Karpas-422 (cell line): ENCODE measurements around the gene CNIH2. TPM values are rescaled to one million over a fixed set of nuclear protein-coding genes. Genes with fewer than 3 reads are reported as not detected.

Source experiments
- DNase-seq: peaks from one replicate; pipeline ENCODE4 v3.0.0-alpha.2; 2015
- H2AFZ ChIP-seq: fragments of 200-600 bp; sonication (generic); 2 replicates; pipeline ENCODE4 v1.6.1; 2014; ENCODE audit warnings: antibody characterized with exemption, low read length, mixed read lengths
- H3K27ac ChIP-seq: fragments of 200-600 bp; sonication (generic); 2 replicates; pipeline ENCODE4 v1.5.1; 2014; ENCODE audit warnings: mild to moderate bottlenecking, low read length, moderate library complexity
- H3K27me3 ChIP-seq: fragments of 200-600 bp; sonication (generic); 2 replicates; pipeline ENCODE4 v1.6.1; 2014; ENCODE audit warnings: low read length, mixed read lengths
- H3K36me3 ChIP-seq: fragments of 200-600 bp; sonication (generic); 2 replicates; pipeline ENCODE4 v1.6.1; 2014; ENCODE audit warnings: low read length, mixed read lengths; ENCODE audit not compliant: insufficient read depth
- H3K4me1 ChIP-seq: fragments of 200-600 bp; sonication (generic); 2 replicates; pipeline ENCODE4 v1.6.1; 2014; ENCODE audit warnings: mild to moderate bottlenecking, low read length, mixed read lengths
- H3K4me2 ChIP-seq: fragments of 200-600 bp; sonication (generic); 2 replicates; pipeline ENCODE4 v1.6.1; 2014; ENCODE audit warnings: low read length, low read depth, mild to moderate bottlenecking; ENCODE audit not compliant: poor library complexity, severe bottlenecking
- H3K4me3 ChIP-seq: fragments of 200-600 bp; sonication (generic); 2 replicates; pipeline ENCODE4 v1.5.1; 2014; ENCODE audit warnings: mild to moderate bottlenecking, antibody characterized with exemption, low read length, mixed read lengths
- H3K79me2 ChIP-seq: fragments of 200-600 bp; sonication (generic); 2 replicates; pipeline ENCODE4 v1.6.1; 2014; ENCODE audit warnings: mild to moderate bottlenecking, low read length, mixed read lengths
- H3K9ac ChIP-seq: fragments of 200-600 bp; sonication (generic); 2 replicates; pipeline ENCODE4 v1.6.0; 2014; ENCODE audit warnings: low read length
- H3K9me2 ChIP-seq: fragments of 200-600 bp; sonication (generic), shearing (Covaris generic); replicated peaks from 2 replicates; pipeline ENCODE4 v1.6.0; 2014; ENCODE audit warnings: mild to moderate bottlenecking, low read length, moderate library complexity; ENCODE audit not compliant: insufficient read depth
- H3K9me3 ChIP-seq: fragments of 300-700, 200-600 bp; sonication (generic); 2 replicates; pipeline ENCODE4 v1.6.1; 2014; ENCODE audit warnings: low read length, mixed read lengths
- H4K20me1 ChIP-seq: fragments of 200-600 bp; sonication (generic); 2 replicates; pipeline ENCODE4 v1.6.1; 2014; ENCODE audit warnings: mild to moderate bottlenecking, antibody characterized with exemption, low read length, low read depth; ENCODE audit not compliant: insufficient read depth
- total RNA-seq: library from RNA; depleted of rRNA; stranded (reverse); fragments of >200 nt; shearing (Covaris generic); gene quantifications from 2 replicates; pipeline ENCODE4 v1.2.3, GENCODE V29; 2014; ENCODE audit warnings: low replicate concordance

The CNIH2 gene
- total RNA-seq, 1 experiment from 2014 or later = 0.34 TPM

- Histone ChIP-seq H2AFZ (no peak within 1 kb of the TSS), H3K79me2 (peaks cover 15% of the 10 kb centered on the region), H3K27me3 (no peaks in the 10 kb centered on the region), H3K9me3 (no peaks in the 10 kb centered on the region), H3K27ac (no peak within 1 kb of the TSS), H3K4me2 (no peak within 1 kb of the TSS), H3K4me3 (no peak within 1 kb of the TSS), H3K36me3 (no peaks in the 10 kb centered on the region), H4K20me1 (0 out of 2 replicates have a peak, but pooled peaks cover 4% of the 10 kb centered on the region), H3K9me2 (no peaks in the 10 kb centered on the region), H3K4me1 (peaks cover 26% of the 10 kb centered on the region), H3K9ac (no peak within 1 kb of the TSS)
- no peak for DNase-seq
Measured at GRCh38 chr11:66291706-66292542, 13.9 kb downstream of the CNIH2 start, which contains the start of gene TMEM151A. Gene TMEM151A (plus strand): TSS chr11:66291894. CDS start chr11:66292014, 120 bp downstream.

GRCh38 chr11:66292543-66293332, 14.8 kb downstream of the CNIH2 start:
- Histone ChIP-seq H3K27ac (no peak overlapping the region), H3K9me3 (no peaks in the 10 kb centered on the region), H3K4me1 (peaks cover 18% of the 10 kb centered on the region), H3K9me2 (no peaks in the 10 kb centered on the region), H3K79me2 (peaks cover 10% of the 10 kb centered on the region), H3K36me3 (no peaks in the 10 kb centered on the region), H3K27me3 (no peaks in the 10 kb centered on the region), H2AFZ (no peak overlapping the region), H3K4me2 (no peak overlapping the region), H3K9ac (no peak overlapping the region), H3K4me3 (no peak overlapping the region), H4K20me1 (0 out of 2 replicates have a peak, but pooled peaks cover 3% of the 10 kb centered on the region)
- DNase-seq = no peak

GRCh38 chr11:66293352-66293751, 15.4 kb downstream of the CNIH2 start:
- Histone ChIP-seq H3K4me2 (no peak overlapping the region), H3K36me3 (no peaks in the 10 kb centered on the region), H3K9me2 (no peaks in the 10 kb centered on the region), H4K20me1 (no peaks in the 10 kb centered on the region), H3K79me2 (peaks cover 4% of the 10 kb centered on the region), H3K27ac (no peak overlapping the region), H3K9me3 (no peaks in the 10 kb centered on the region), H3K4me3 (no peak overlapping the region), H2AFZ (no peak overlapping the region), H3K4me1 (peaks cover 11% of the 10 kb centered on the region), H3K9ac (no peak overlapping the region), H3K27me3 (no peaks in the 10 kb centered on the region)
- no peak for DNase-seq

GRCh38 chr11:66293777-66294625, 16.0 kb downstream of the CNIH2 start:
- H3K9ac ChIP-seq = no peak overlapping the region
- H3K9me3 ChIP-seq = no peaks in the 10 kb centered on the region
- no peak overlapping the region for H3K4me2 ChIP-seq
- H2AFZ ChIP-seq = no peak overlapping the region
- no peak for DNase-seq
- H3K27me3 ChIP-seq = no peaks in the 10 kb centered on the region
- H3K36me3 ChIP-seq = no peaks in the 10 kb centered on the region
- H3K27ac ChIP-seq = no peak overlapping the region
- H3K79me2 ChIP-seq = no peaks in the 10 kb centered on the region
- H3K9me2 ChIP-seq = no peaks in the 10 kb centered on the region
- H3K4me3 ChIP-seq = no peak overlapping the region
- H3K4me1 ChIP-seq = peaks cover 11% of the 10 kb centered on the region
- H4K20me1 ChIP-seq = no peaks in the 10 kb centered on the region

GRCh38 chr11:66294626-66295620, 16.9 kb downstream of the CNIH2 start:
- no peaks in the 10 kb centered on the region for H3K79me2 ChIP-seq
- no peaks in the 10 kb centered on the region for H3K9me3 ChIP-seq
- peaks cover 7% of the 10 kb centered on the region for H3K4me1 ChIP-seq
- no peaks in the 10 kb centered on the region for H3K9me2 ChIP-seq
- H4K20me1 ChIP-seq = no peaks in the 10 kb centered on the region
- H3K9ac ChIP-seq = no peak overlapping the region
- no peak overlapping the region for H3K27ac ChIP-seq
- H2AFZ ChIP-seq = no peak overlapping the region
- no peak overlapping the region for H3K4me3 ChIP-seq
- no peaks in the 10 kb centered on the region for H3K27me3 ChIP-seq
- DNase-seq = no peak
- H3K36me3 ChIP-seq = no peaks in the 10 kb centered on the region
- no peak overlapping the region for H3K4me2 ChIP-seq

- Histone ChIP-seq H2AFZ (no peak overlapping the region), H3K9ac (no peak overlapping the region), H3K4me1 (peaks cover 2% of the 10 kb centered on the region), H3K27me3 (no peaks in the 10 kb centered on the region), H3K27ac (no peak overlapping the region), H3K4me2 (no peak overlapping the region), H3K79me2 (no peaks in the 10 kb centered on the region), H3K4me3 (no peak overlapping the region), H4K20me1 (no peaks in the 10 kb centered on the region), H3K9me3 (no peaks in the 10 kb centered on the region), H3K9me2 (no peaks in the 10 kb centered on the region), H3K36me3 (no peaks in the 10 kb centered on the region)
- DNase-seq = no peak
Measured at GRCh38 chr11:66297610-66298009, 19.6 kb downstream of the CNIH2 start.

GRCh38 chr11:66299186-66299585, 21.2 kb downstream of the CNIH2 start:
- no peaks in the 10 kb centered on the region for H3K79me2 ChIP-seq
- H3K9me2 ChIP-seq = no peaks in the 10 kb centered on the region
- H3K27ac ChIP-seq = no peak overlapping the region
- H3K4me2 ChIP-seq = no peak overlapping the region
- H3K27me3 ChIP-seq = no peaks in the 10 kb centered on the region
- H3K4me3 ChIP-seq = no peak overlapping the region
- H4K20me1 ChIP-seq = no peaks in the 10 kb centered on the region
- H3K36me3 ChIP-seq = no peaks in the 10 kb centered on the region
- H3K9ac ChIP-seq = no peak overlapping the region
- H3K4me1 ChIP-seq = peaks cover 5% of the 10 kb centered on the region
- no peak for DNase-seq
- H3K9me3 ChIP-seq = no peaks in the 10 kb centered on the region
- H2AFZ ChIP-seq = no peak overlapping the region
